Right atrium auricular region (tissue), 2 donors: ENCODE results near the gene PIK3AP1. TPM values are rescaled to one million over a fixed set of nuclear protein-coding genes. Genes with fewer than 3 reads are reported as not detected.
A peak's percentile ranks its signal among the peaks of the same experiment; 100 is the strongest.
"Not testable (repeated sequence)": the region's sequence is repeated elsewhere in the genome, so short reads cannot be mapped to it uniquely, and the experiment has no call there.

Experiments used
- DNase-seq: peaks from one replicate; pipeline ENCODE4 v3.0.0-alpha.2; 2019; ENCODE audit warnings: low spot score
- H3K27ac ChIP-seq, 2 donors: fragments of 200-600 bp; sonication (generic); 1 replicate in 1 of 2; 2 replicates in 1 of 2; pipeline ENCODE4 v1.5.1; 2016 to 2019
- H3K27me3 ChIP-seq, 2 donors: fragments of 200-600 bp; sonication (generic); one replicate each; pipeline versions ENCODE4 v1.5.1 to v1.6.0; 2017 to 2019
- H3K36me3 ChIP-seq: fragments of 200-600 bp; sonication (generic); one replicate; pipeline ENCODE4 v1.5.1; 2016
- H3K4me1 ChIP-seq, 2 donors: fragments of 200-600 bp; sonication (generic); one replicate each; pipeline versions ENCODE4 v1.5.1 to v1.6.0; 2017 to 2019
- H3K4me3 ChIP-seq, 2 donors: fragments of 200-600 bp; sonication (generic); 1 replicate in 1 of 2; 2 replicates in 1 of 2; pipeline ENCODE4 v1.5.1; 2017 to 2019; ENCODE audit warnings: mild to moderate bottlenecking in 1 of 2, moderate library complexity in 1 of 2
- H3K9me3 ChIP-seq, 2 donors: fragments of 200-600 bp; sonication (generic); one replicate each; pipeline ENCODE4 v1.5.1; 2019
- total RNA-seq, 2 donors: library from RNA; depleted of rRNA; stranded (reverse); fragments of >200 nt; gene quantifications; one replicate each; pipeline ENCODE4 v1.1.0, GENCODE V29; 2016
- TF ChIP-seq, protein P1 (sequence below), 2 donors: fragments of 200-600 bp; sonication (generic); IDR thresholded peaks; one replicate each; pipeline ENCODE4 v1.5.1; 2019; ENCODE audit warnings: antibody characterized with exemption in 2 of 2

Gene PIK3AP1
- total RNA-seq, 2 donors from 2014 or later: 3.1 to 11.2 TPM

DNA sequence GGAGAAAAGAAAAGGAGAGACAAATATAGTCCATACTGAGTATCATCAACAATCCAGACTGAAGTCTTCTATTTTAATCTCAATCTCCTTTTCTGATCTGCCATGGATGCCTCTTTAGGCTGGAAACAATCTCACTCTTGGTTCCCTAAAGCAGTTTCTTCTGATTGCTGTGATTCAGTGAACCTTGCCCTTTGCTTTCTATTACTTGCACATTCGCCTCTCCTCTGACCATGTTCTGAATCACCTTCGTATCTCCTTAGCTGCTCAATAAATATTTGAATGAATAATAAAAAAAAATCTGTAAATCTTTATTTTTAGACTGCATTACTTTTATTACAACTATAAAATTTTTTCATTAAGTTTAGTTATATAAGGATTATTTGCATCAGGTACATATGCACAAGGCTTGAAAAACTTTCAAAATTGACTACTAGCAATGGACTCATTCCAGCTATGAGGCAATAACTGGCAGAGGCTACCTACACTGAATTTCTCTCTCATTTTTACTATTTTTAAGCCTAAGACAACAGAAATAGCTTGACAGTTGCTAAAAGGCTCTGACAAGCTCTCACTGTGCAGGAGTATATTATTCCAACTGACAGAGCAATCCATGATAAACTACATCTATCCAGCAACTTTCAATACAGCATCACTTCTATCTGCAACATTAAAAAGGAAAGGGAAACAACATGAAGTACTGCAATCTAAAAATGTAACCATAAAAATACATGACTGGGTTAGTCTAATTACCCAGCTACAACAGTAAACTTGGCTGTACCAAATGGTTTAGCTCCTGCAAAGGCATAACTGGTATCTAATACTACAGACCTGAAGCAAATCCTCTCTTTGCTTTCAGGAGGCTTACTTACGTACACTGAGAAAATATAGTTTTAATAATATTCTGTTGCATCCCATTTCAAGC lies 159.1 kb downstream of the PIK3AP1 start:
- no peaks in the 10 kb centered on the region for H3K9me3 ChIP-seq
- TF ChIP-seq, protein P1, sequence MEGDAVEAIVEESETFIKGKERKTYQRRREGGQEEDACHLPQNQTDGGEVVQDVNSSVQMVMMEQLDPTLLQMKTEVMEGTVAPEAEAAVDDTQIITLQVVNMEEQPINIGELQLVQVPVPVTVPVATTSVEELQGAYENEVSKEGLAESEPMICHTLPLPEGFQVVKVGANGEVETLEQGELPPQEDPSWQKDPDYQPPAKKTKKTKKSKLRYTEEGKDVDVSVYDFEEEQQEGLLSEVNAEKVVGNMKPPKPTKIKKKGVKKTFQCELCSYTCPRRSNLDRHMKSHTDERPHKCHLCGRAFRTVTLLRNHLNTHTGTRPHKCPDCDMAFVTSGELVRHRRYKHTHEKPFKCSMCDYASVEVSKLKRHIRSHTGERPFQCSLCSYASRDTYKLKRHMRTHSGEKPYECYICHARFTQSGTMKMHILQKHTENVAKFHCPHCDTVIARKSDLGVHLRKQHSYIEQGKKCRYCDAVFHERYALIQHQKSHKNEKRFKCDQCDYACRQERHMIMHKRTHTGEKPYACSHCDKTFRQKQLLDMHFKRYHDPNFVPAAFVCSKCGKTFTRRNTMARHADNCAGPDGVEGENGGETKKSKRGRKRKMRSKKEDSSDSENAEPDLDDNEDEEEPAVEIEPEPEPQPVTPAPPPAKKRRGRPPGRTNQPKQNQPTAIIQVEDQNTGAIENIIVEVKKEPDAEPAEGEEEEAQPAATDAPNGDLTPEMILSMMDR (IDR thresholded peaks at IDR 0.05): no peak
- no peak overlapping the region for H3K4me3 ChIP-seq
- peaks cover 0 to 8% of the 10 kb centered on the region in 2 donors for H3K4me1 ChIP-seq
- no peaks in the 10 kb centered on the region for H3K27me3 ChIP-seq
- no peak overlapping the region for H3K27ac ChIP-seq
- H3K36me3 ChIP-seq: peaks cover 32% of the 10 kb centered on the region
- DNase-seq: no peak

DNA sequence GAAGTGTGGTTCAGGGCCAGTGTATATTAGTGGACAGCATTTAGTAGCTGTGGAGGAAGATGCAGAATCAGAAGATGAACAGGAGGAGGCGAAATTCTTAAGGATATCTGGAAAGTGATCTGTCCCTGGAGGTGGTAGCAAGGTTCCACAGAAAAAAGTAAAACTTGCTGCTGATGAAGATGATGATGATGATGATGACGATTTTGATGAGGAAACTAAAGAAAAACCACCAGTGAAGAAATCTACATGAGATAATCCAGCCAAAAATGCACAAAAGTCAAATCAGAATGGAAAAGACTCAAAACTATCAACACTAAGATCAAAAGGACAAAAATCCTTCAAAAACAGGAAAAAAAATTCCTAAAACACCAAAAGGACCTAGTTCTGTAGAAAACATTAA lies 159.8 kb downstream of the PIK3AP1 start:
- TF ChIP-seq, protein P1 (IDR thresholded peaks at IDR 0.05): no peak
- Histone ChIP-seq H3K36me3 (peaks cover 32% of the 10 kb centered on the region), H3K27me3 (no peaks in the 10 kb centered on the region), H3K4me1 (peaks cover 0 to 8% of the 10 kb centered on the region in 2 donors), H3K4me3 (no peak overlapping the region), H3K27ac (no peak overlapping the region), H3K9me3 (no peaks in the 10 kb centered on the region)
- no peak for DNase-seq

DNA sequence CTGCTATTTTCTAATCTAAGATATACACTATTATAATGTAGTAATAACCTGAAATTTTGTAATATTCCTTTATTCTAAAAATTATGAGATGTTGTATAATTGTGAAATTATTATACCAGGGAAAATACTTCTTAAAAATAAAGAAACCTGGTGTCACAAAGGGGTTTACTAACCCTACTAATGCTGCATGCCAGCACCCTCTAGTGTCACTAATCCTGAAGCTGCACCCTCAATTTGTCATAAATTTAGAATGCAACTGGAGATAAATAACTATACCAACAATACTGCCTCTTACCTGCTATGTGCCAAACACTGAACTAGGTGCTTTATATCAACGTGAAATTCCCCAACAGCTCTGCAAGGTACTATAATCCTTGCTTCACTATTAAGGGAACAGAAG lies 164.3 kb downstream of the PIK3AP1 start:
- Histone ChIP-seq H3K36me3 (peaks cover 44% of the 10 kb centered on the region), H3K4me3 (no peak overlapping the region), H3K27ac (no peak overlapping the region), H3K9me3 (no peaks in the 10 kb centered on the region), H3K27me3 (no peaks in the 10 kb centered on the region), H3K4me1 (no peaks in the 10 kb centered on the region)
- TF ChIP-seq, protein P1 (IDR thresholded peaks at IDR 0.05): peak; percentile 36 to 46
- DNase-seq: no peak

- DNase-seq: no peak
- Histone ChIP-seq H3K4me3 (no peak overlapping the region), H3K9me3 (no peaks in the 10 kb centered on the region), H3K27ac (no peak overlapping the region), H3K4me1 (no peaks in the 10 kb centered on the region), H3K36me3 (peaks cover 46% of the 10 kb centered on the region), H3K27me3 (no peaks in the 10 kb centered on the region)
- TF ChIP-seq, protein P1 (IDR thresholded peaks at IDR 0.05): no peak
Observed at GRCh38 chr10:96555330-96555729, 165.0 kb downstream of the PIK3AP1 start.

DNA sequence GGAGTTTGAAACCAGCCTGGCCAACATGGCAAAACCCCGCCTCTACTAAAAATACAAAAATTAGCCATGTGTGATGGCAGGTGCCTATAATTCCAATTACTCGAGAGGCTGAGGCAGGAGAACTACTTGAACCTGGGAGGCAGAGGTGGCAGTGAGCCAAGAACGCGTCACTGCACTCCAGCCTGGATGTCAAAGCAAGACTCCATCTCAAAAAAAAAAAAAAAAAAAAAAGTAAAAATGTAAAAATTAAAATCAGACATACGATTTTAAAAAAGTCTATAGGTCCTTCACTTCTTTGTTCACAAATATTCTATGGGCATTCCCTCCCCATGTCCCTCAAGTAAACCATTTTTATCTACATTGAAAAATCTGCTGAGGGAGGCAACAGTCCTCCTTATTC lies 171.7 kb downstream of the PIK3AP1 start:
- TF ChIP-seq, protein P1 (IDR thresholded peaks at IDR 0.05): no peak
- no peaks in the 10 kb centered on the region for H3K4me1 ChIP-seq
- no peaks in the 10 kb centered on the region for H3K9me3 ChIP-seq
- no peak overlapping the region for H3K27ac ChIP-seq
- H3K27me3 ChIP-seq: no peaks in the 10 kb centered on the region
- no peak overlapping the region for H3K4me3 ChIP-seq
- peak; percentile 61 for DNase-seq
- H3K36me3 ChIP-seq: peaks cover 64% of the 10 kb centered on the region

GRCh38 chr10:96545558-96545957 lies 174.8 kb downstream of the PIK3AP1 start:
- H3K27ac ChIP-seq, H3K27me3 ChIP-seq, H3K9me3 ChIP-seq, DNase-seq, H3K4me1 ChIP-seq, H3K4me3 ChIP-seq: not testable (repeated sequence)
- peaks cover 66% of the 10 kb centered on the region for H3K36me3 ChIP-seq

Other genes with a start within 250 kb of the PIK3AP1 start
- under 1 TPM; 0.24 to 0.96 TPM for gene TLL2, start 206.6 kb downstream of the PIK3AP1 start, total RNA-seq
- gene TM9SF3, start 133.5 kb downstream of the PIK3AP1 start, total RNA-seq: 10 to 100 TPM; 46.0 to 46.7 TPM
- gene LCOR, start 111.8 kb upstream of the PIK3AP1 start, total RNA-seq: 10 to 100 TPM; 10.2 to 12.2 TPM